ENCODE data around the gene SIGLEC7. TPM values are rescaled to one million over a fixed set of nuclear protein-coding genes. Genes with fewer than 3 reads are reported as not detected.

Gene SIGLEC7
- total RNA-seq (2013; cell fraction: nucleolus; rRNA removed), result not detected in 2 replicates
- not detected in 2 replicates for total RNA-seq (2014; rRNA removed)
- total RNA-seq (2014; rRNA removed; fragmentation: Illumina TruSeq; extraction: Trizol), result not detected in 2 replicates
- not detected in 2 replicates for total RNA-seq (2021)
- not detected for polyA plus RNA-seq (2011; ENCODE audit: low read depth)
- 0.06 and 0.15 TPM in 2 replicates for polyA plus RNA-seq (2011; rRNA removed)
- 0.07 and 0.18 TPM in 2 replicates for polyA plus RNA-seq (2011; cell fraction: cytosol; rRNA removed)
- polyA plus RNA-seq (2011; cell fraction: nucleus; rRNA removed), result 0.18 and 0.21 TPM in 2 replicates
- polyA plus RNA-seq (2012), result not detected in 2 replicates
- polyA plus RNA-seq (2014; fragmentation: Illumina TruSeq; extraction: Trizol), result not detected in 2 replicates
- polyA plus RNA-seq (2014; fragmentation: Nextera tagmentation; extraction: Ambion mirVana), result not detected
- not detected in 2 replicates for polyA plus RNA-seq (2014; rRNA removed)
- polyA plus RNA-seq (2016; fragmentation: Nextera tagmentation; extraction: Ambion mirVana), result not detected
- polyA minus RNA-seq (2011; rRNA and poly(A)+ RNA removed), result not detected in 2 replicates
- polyA minus RNA-seq (2011; cell fraction: cytosol; rRNA and poly(A)+ RNA removed), result not detected in 2 replicates
- not detected in 2 replicates for polyA minus RNA-seq (2011; cell fraction: nucleus; rRNA and poly(A)+ RNA removed)
- not detected for Bru-seq, nascent RNA
- BruChase-seq, experiment 1, labeled RNA remaining after a 6-hour chase, result not detected
- not detected for BruChase-seq, experiment 2, labeled RNA remaining after a 2-hour chase
- long read RNA-seq, experiment 1, result 0 reads
- long read RNA-seq, experiment 2, result 0 reads

GRCh38 chr19:51142119-51142518, at the start of gene SIGLEC7:
Gene SIGLEC7, plus strand, starts transcription at chr19:51142301. Its CDS starts 69 bp downstream, at chr19:51142370.
- H3K9me3 ChIP-seq (replicated peaks; ENCODE audit: control insufficient read depth, insufficient read depth, low read length), result no peaks in the 10 kb centered on the region
- no peak within 1 kb of the TSS for H3K4me3 ChIP-seq
- FAIRE-seq, result no peak
- ChIA-PET RAD21 (ENCODE audit: unreplicated experiment) (no interaction called here), SMC1A (ENCODE audit: uncharacterized antibody, unreplicated experiment) (no interaction called here), CTCF (interaction anchor here (1.0 kb wide), 1 partner anchor 17 kb away, joined by 3 read pairs; no protein-coding TSS in a partner anchor), POLR2A (no interaction called here)
- no peak for ATAC-seq
- no peak within 1 kb of the TSS for H3K9ac ChIP-seq (ENCODE audit: control insufficient read depth, insufficient read depth, low read length)
- H3K4me1 ChIP-seq (ENCODE audit: control insufficient read depth, insufficient read depth, low read length), result no peaks in the 10 kb centered on the region
- intact Hi-C loops (cut with micrococcal nuclease; ENCODE audit: unreplicated experiment), result no loop called here
- H3K36me3 ChIP-seq (ENCODE audit: control insufficient read depth in 2 of 2, insufficient read depth in 2 of 2, low read length in 1 of 2), result no peaks in the 10 kb centered on the region
- H3K27ac ChIP-seq (ENCODE audit: control insufficient read depth, insufficient read depth), result no peak within 1 kb of the TSS
- H2AFZ ChIP-seq (ENCODE audit: control insufficient read depth, low read depth, low read length), result no peak within 1 kb of the TSS
- H3K4me2 ChIP-seq (ENCODE audit: control insufficient read depth, insufficient read depth), result no peak within 1 kb of the TSS
- in situ Hi-C loops (cut with MboI), result no loop called here
- no peaks in the 10 kb centered on the region for H3K79me2 ChIP-seq (ENCODE audit: control insufficient read depth, insufficient read depth, low read length)
- TF ChIP-seq TAF1 (IDR thresholded peaks at IDR 0.05; ENCODE audit: borderline replicate concordance, low read depth, low read length), result no peak
- TF ChIP-seq BMI1 (IDR thresholded peaks at IDR 0.05; ENCODE audit: borderline replicate concordance), result no peak
- TF ChIP-seq NFXL1 (IDR thresholded peaks at IDR 0.05; ENCODE audit: borderline replicate concordance), result no peak
- TF ChIP-seq POU2F2 (IDR thresholded peaks at IDR 0.05; ENCODE audit: borderline replicate concordance, low read depth, low read length), result no peak
- no peak for TF ChIP-seq SKIL (IDR thresholded peaks at IDR 0.05; ENCODE audit: low read depth, poor library complexity, severe bottlenecking)
- TF ChIP-seq SMAD5 (IDR thresholded peaks at IDR 0.05; ENCODE audit: low read depth), result no peak
- TF ChIP-seq MAX (IDR thresholded peaks at IDR 0.05; ENCODE audit: low read depth, low read length), result no peak
- TF ChIP-seq RELB (IDR thresholded peaks at IDR 0.05; ENCODE audit: low read depth), result no peak
- TF ChIP-seq NBN (IDR thresholded peaks at IDR 0.05), result no peak
- no peak for TF ChIP-seq ZNF217 (IDR thresholded peaks at IDR 0.05)
- no peak for TF ChIP-seq PAX8 (IDR thresholded peaks at IDR 0.05)
- no peak for TF ChIP-seq BHLHE40 (IDR thresholded peaks at IDR 0.05; ENCODE audit: borderline replicate concordance in 1 of 2, low read depth in 2 of 2, low read length in 1 of 2)
- TF ChIP-seq KAT2A (conservative IDR thresholded peaks at IDR 0.05; ENCODE audit: control insufficient read depth, low read depth, low read length), result no peak
- TF ChIP-seq SREBF1 (IDR thresholded peaks at IDR 0.05; ENCODE audit: low read length), result no peak
- H3K27me3 ChIP-seq (replicated peaks in 1 of 2; ENCODE audit: control insufficient read depth in 2 of 2, insufficient read depth in 2 of 2, low read length in 1 of 2), result no peaks in the 10 kb centered on the region; a peak in 1 of 4 replicates
- DNase-seq (ENCODE audit: low read depth, low spot score), result no peak
- no peaks in the 10 kb centered on the region for H4K20me1 ChIP-seq (ENCODE audit: control insufficient read depth, insufficient read depth)
- no TSS peak for BruUV-seq (replicated peaks)
- 62% methylated on average over 14 of the region's 14 CpGs for WGBS (ENCODE audit: insufficient coverage, insufficient replicate concordance, low lambda C conversion rate, missing lambda C conversion rate)

Measured in GM12878 (cell line).